Rectal smooth muscle tissue (tissue), 1 donor: ENCODE measurements around the gene FAM53B.
"Not testable (repeated sequence)": the region's sequence is repeated elsewhere in the genome, so short reads cannot be mapped to it uniquely, and the experiment has no call there.

Experiments
- H3K27ac ChIP-seq: one replicate; pipeline ENCODE4 v1.7.0; 2013; ENCODE audit warnings: low read depth, low read length, inconsistent platforms
- H3K27me3 ChIP-seq: one replicate; pipeline ENCODE4 v1.7.0; 2013; ENCODE audit warnings: low read length; ENCODE audit not compliant: control insufficient read depth, insufficient read depth
- H3K36me3 ChIP-seq: one replicate; pipeline ENCODE4 v1.7.0; 2013; ENCODE audit warnings: low read length; ENCODE audit not compliant: control insufficient read depth, insufficient read depth
- H3K4me1 ChIP-seq: one replicate; pipeline ENCODE4 v1.7.0; 2013; ENCODE audit warnings: low read length; ENCODE audit not compliant: control insufficient read depth, insufficient read depth
- H3K4me3 ChIP-seq: one replicate; pipeline ENCODE4 v1.7.0; 2013; ENCODE audit warnings: low read length
- H3K9ac ChIP-seq: one replicate; pipeline ENCODE4 v1.7.0; 2013; ENCODE audit warnings: low read length

The FAM53B gene

GRCh38 chr10:124748953-124749645, 4.9 kb upstream of the FAM53B start:
- no peak overlapping the region for H3K9ac ChIP-seq
- H3K27ac ChIP-seq: no peak overlapping the region
- no peak overlapping the region for H3K4me3 ChIP-seq
- H3K4me1 ChIP-seq: peaks cover 7% of the 10 kb centered on the region
- no peaks in the 10 kb centered on the region for H3K36me3 ChIP-seq
- H3K27me3 ChIP-seq: no peaks in the 10 kb centered on the region

DNA sequence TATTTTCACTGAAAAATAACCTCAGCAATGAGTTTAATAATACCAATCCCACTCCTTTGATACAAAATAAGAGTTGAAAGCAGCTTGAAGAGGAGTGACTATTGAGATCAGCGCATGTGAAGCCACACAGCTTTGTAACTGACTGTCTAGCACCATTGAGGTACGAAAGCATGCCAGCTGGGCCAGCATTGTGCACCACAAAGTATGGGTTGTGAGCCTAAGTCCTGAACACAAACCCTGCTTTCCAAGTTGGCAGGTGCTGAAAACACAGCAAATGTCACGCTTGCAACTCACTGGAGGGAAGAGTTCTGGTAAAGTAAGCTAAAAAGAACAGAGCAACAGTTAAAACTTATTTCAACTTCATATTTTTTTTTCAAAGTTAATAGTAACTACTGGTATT, 4.0 kb upstream of the FAM53B start:
- no peaks in the 10 kb centered on the region for H3K27me3 ChIP-seq
- H3K4me3 ChIP-seq: no peak overlapping the region
- H3K27ac ChIP-seq: no peak overlapping the region
- H3K9ac ChIP-seq: no peak overlapping the region
- H3K36me3 ChIP-seq: no peaks in the 10 kb centered on the region
- peaks cover 7% of the 10 kb centered on the region for H3K4me1 ChIP-seq

- Histone ChIP-seq H3K9ac (no peak overlapping the region), H3K4me3 (no peak overlapping the region), H3K27me3 (no peaks in the 10 kb centered on the region), H3K27ac (no peak overlapping the region), H3K4me1 (peaks cover 7% of the 10 kb centered on the region), H3K36me3 (no peaks in the 10 kb centered on the region)
These were observed 3.6 kb upstream of the FAM53B start for GRCh38 chr10:124747745-124748144.

GRCh38 chr10:124746992-124747391, 2.8 kb upstream of the FAM53B start:
- no peak overlapping the region for H3K27ac ChIP-seq
- H3K36me3 ChIP-seq: no peaks in the 10 kb centered on the region
- H3K9ac ChIP-seq: no peak overlapping the region
- H3K4me1 ChIP-seq: peaks cover 14% of the 10 kb centered on the region
- H3K27me3 ChIP-seq: no peaks in the 10 kb centered on the region
- no peak overlapping the region for H3K4me3 ChIP-seq

DNA sequence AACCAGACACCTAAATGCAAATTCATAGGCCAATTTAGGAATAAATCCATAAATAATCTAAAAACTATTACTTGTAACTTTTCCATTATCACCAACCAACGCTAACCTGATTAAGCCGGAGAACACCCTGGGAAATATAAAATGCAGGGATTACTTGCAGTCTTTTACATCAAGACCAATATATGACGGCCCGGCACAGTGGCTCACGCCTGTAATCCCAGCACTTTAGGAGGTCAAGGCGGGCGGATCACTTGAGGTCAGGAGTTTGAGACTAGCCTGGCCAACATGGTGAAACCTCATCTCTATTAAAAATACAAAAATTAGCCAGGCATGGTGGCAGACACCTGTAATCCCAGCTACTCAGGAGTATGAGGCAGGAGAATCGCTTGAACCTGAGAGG, 2.3 kb upstream of the FAM53B start:
- H3K9ac ChIP-seq, H3K27ac ChIP-seq, H3K36me3 ChIP-seq, H3K4me3 ChIP-seq, H3K27me3 ChIP-seq: not testable (repeated sequence)
- peaks cover 19% of the 10 kb centered on the region for H3K4me1 ChIP-seq

GRCh38 chr10:124745673-124746072, 1.5 kb upstream of the FAM53B start:
- H3K27me3 ChIP-seq: no peaks in the 10 kb centered on the region
- H3K4me1 ChIP-seq: peaks cover 27% of the 10 kb centered on the region
- no peak overlapping the region for H3K27ac ChIP-seq
- no peak overlapping the region for H3K9ac ChIP-seq
- H3K4me3 ChIP-seq: no peak overlapping the region
- H3K36me3 ChIP-seq: no peaks in the 10 kb centered on the region

DNA sequence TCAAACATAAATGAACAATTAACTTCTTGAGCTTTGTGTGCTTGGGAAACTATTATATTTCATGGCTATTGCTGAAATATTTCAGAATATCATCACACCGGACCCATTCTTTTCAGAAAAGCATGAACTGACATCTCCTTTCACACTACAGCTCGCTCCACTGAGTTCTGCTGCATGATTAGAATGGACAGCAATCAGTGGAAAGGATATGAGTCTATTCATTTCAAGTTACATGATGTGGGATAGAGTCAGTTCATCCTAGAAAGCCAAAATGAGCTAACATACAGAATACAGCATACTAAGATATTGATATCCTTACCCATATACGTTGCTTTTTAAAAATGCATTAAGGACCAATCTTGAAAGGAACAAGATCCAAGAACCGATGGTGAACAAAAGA, 1.1 kb upstream of the FAM53B start:
- H3K36me3 ChIP-seq: no peaks in the 10 kb centered on the region
- peaks cover 31% of the 10 kb centered on the region for H3K4me1 ChIP-seq
- H3K27ac ChIP-seq: peak overlapping the region; percentile 62
- no peak overlapping the region for H3K9ac ChIP-seq
- no peaks in the 10 kb centered on the region for H3K27me3 ChIP-seq
- H3K4me3 ChIP-seq: no peak overlapping the region

- Histone ChIP-seq H3K27me3 (no peaks in the 10 kb centered on the region), H3K9ac (peak overlapping the region; percentile 21), H3K4me1 (peaks cover 49% of the 10 kb centered on the region), H3K36me3 (no peaks in the 10 kb centered on the region), H3K4me3 (peak overlapping the region; percentile 77), H3K27ac (peak overlapping the region; percentile 79)
These were observed 732 bp downstream of the FAM53B start for GRCh38 chr10:124743191-124744101.

- no peaks in the 10 kb centered on the region for H3K27me3 ChIP-seq
- H3K4me1 ChIP-seq: peaks cover 57% of the 10 kb centered on the region
- no peaks in the 10 kb centered on the region for H3K36me3 ChIP-seq
- peak overlapping the region; percentile 79 for H3K27ac ChIP-seq
- H3K4me3 ChIP-seq: peak overlapping the region; percentile 77
- H3K9ac ChIP-seq: peak overlapping the region; percentile 45
These were observed 1.6 kb downstream of the FAM53B start for GRCh38 chr10:124742413-124743190.

DNA sequence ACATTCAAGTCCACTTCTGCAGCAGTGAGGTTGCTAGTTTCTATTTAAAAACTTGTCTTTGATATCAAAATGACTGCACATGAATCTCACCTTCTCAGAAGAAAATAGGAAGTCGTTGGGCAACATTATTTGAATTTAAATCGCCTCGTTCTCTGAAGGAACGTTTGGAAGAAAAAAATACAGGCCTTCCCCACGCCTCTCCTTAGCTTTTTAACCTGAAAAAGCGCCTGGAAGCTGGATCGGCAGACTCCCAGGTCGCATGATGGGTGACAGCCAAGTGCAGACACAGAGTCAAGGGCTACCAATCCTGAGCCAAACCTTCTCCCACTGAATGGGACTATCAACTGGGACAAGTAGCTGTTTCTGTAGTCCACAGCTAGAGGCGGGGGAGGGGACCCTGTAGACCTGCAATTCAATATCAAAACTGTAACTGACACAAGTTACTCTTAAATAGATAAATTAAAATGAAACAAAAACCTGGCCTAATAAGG, 2.2 kb downstream of the FAM53B start:
- H3K4me3 ChIP-seq: peak overlapping the region; percentile 77
- H3K9ac ChIP-seq: no peak overlapping the region
- H3K4me1 ChIP-seq: peaks cover 63% of the 10 kb centered on the region
- no peaks in the 10 kb centered on the region for H3K36me3 ChIP-seq
- no peaks in the 10 kb centered on the region for H3K27me3 ChIP-seq
- peak overlapping the region; percentile 79 for H3K27ac ChIP-seq

DNA sequence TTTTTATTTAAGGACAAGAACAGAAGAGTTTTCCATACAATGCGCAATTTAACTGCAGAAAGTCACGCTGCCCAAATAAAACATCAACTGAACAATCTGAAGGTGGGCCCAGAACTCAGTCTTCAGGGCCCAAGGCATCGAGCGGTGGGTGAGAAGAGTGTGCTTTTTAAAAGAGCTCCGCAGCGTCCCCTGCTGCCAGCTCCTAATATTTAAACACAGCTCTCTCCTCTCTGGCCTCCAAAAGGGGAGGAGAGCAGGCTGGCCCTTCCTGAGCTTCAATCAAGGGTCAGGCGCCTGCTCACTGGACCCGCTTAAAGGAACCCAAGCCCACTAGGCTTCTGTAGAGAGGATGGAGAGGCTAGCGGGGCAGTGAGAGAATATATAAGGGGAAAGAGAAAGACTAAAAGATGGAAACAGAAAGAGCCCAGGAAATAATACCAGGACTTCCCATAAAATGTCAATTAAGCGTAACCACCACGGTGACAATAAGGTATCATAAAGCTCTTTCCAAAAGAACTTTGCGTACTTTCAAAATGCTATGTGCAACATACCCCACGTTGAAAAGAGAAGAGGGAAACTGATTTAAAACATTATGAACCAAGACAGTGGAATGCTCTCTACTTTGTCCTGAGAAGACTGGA, 2.8 kb downstream of the FAM53B start:
- Histone ChIP-seq H3K4me1 (peaks cover 68% of the 10 kb centered on the region), H3K9ac (no peak overlapping the region), H3K27ac (peak overlapping the region; percentile 79), H3K4me3 (peak overlapping the region; percentile 77), H3K36me3 (no peaks in the 10 kb centered on the region), H3K27me3 (no peaks in the 10 kb centered on the region)
